Body of pancreas (tissue), 4 donors: Measurements from ENCODE around the gene VMP1. TPM values are rescaled to one million over a fixed set of nuclear protein-coding genes. Genes with fewer than 3 reads are reported as not detected.
A peak's percentile ranks its signal among the peaks of the same experiment; 100 is the strongest.

ENCODE experiments used
- ATAC-seq: fragments of 150-250 bp; one replicate; pipeline ENCODE4 v1.9.1; 2016
- DNase-seq, 4 donors: peaks; one replicate each; pipeline ENCODE4 v3.0.0-alpha.2; 2019
- H3K27ac ChIP-seq, 4 donors: fragments of 200-600 bp; sonication (generic); 1 replicate in 3 of 4; 2 replicates in 1 of 4; pipeline versions ENCODE4 v1.5.1 to v1.6.1; 2016 to 2019; ENCODE audit warnings: mild to moderate bottlenecking in 1 of 4, mixed read lengths in 1 of 4, moderate library complexity in 1 of 4
- H3K27me3 ChIP-seq, 2 donors: fragments of 200-600 bp; sonication (generic); one replicate each; pipeline ENCODE4 v1.6.0; 2016; ENCODE audit warnings: mild to moderate bottlenecking in 1 of 2
- H3K36me3 ChIP-seq, 2 donors: fragments of 200-600 bp; sonication (generic); replicated peaks in 1 of 2; 2 replicates each; pipeline ENCODE4 v1.5.1; 2016; ENCODE audit warnings: low read depth in 2 of 2; ENCODE audit not compliant: insufficient read depth in 1 of 2
- H3K4me1 ChIP-seq: fragments of 200-600 bp; sonication (generic); one replicate; pipeline ENCODE4 v1.6.0; 2016
- H3K4me3 ChIP-seq, 2 donors: fragments of 200-600 bp; sonication (generic); 1 replicate in 1 of 2; 2 replicates in 1 of 2; pipeline ENCODE4 v1.5.1; 2016 to 2019
- H3K9me3 ChIP-seq, 3 donors: fragments of 200-600 bp; sonication (generic); 1 replicate in 2 of 3; 2 replicates in 1 of 3; pipeline ENCODE4 v1.5.1; 2016
- CTCF ChIP-seq, 7 experiments: fragments of 450-650 bp in 4 of 7; fragments of 200-600 bp in 3 of 7; sonication (generic) in 3 of 7; IDR thresholded peaks; one replicate each; pipeline ENCODE4 v1.5.1; 2016 to 2019; ENCODE audit warnings: antibody characterized with exemption in 7 of 7
- POLR2A ChIP-seq, 3 donors: fragments of 450-650 bp; IDR thresholded peaks; one replicate each; pipeline ENCODE4 v1.6.1; 2016; ENCODE audit warnings: antibody characterized with exemption in 3 of 3, mild to moderate bottlenecking in 2 of 3
- WGBS, 2 donors: methylation state at CpG; one replicate each; pipeline ENCODE4 v1.1.5; 2017; 5-methylcytosine and 5-hydroxymethylcytosine counted together
- intact Hi-C: fragments of 100-400 bp; cut with DNase I; formaldehyde crosslinking; loops from one replicate; pipeline ENCODE4 v1.15.1; 2023
- total RNA-seq, 2 donors: library from RNA; depleted of rRNA; stranded (reverse); fragments of >200 nt; gene quantifications; one replicate each; pipeline ENCODE4 v1.1.0, GENCODE V29; 2016

Gene VMP1
- total RNA-seq, 2 donors from 2014 or later, result 174 to 259 TPM

DNA sequence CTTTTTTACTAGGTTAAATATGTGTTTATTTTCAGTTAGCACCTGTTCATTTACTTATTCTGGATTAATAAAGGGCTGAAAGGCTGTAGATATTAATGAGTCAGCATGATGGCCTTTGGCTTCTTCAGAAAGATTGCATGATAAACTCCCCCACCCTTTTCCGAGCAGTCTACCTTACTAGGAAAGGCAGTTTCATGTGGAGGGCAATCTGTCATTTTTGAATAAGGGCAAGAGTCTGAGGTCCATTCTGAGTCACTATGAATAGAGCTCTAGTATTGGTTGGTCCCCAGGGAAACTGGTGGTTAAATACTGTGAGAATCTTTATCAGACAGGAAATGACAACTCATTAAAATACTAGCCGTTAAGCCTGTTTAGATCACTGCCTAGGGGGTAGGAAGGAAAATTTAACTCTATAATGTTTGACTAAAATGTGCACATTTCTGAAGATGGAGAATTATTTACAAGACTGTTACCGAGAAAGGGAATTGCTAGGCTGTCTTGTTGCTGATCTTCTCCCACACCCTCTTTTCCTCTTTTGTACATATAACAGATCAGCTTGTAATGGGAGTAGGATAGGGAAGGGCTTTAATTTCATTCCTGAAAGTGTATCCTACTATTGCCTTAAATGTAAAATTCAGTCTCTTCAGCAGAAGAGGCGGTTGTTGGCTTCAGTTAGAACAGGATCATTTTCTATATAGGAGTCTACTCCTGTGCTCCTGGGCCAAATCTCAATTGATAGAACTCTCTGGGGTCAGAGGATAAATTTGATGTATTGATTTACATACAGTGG lies 122.0 kb downstream of the VMP1 start:
- no peaks in the 10 kb centered on the region for H3K9me3 ChIP-seq
- peak overlapping the region; percentile 82 to 95 (median 84) for H3K27ac ChIP-seq
- H3K36me3 ChIP-seq, result no peaks in the 10 kb centered on the region
- H3K4me3 ChIP-seq, result no peak overlapping the region
- WGBS, 2 donors, result 17 to 23% methylated on average over 4 of the region's 4 CpGs
- TF ChIP-seq CTCF (IDR thresholded peaks at IDR 0.05), result no peak
- TF ChIP-seq POLR2A (IDR thresholded peaks at IDR 0.05), result peak in 1 of 3 donors; percentile 33
- intact Hi-C loops, result no loop called here
- DNase-seq (peak in 1 of 4 donors; percentile 74), ATAC-seq (peak; percentile 92)
- H3K27me3 ChIP-seq, result no peaks in the 10 kb centered on the region
- peaks cover 66% of the 10 kb centered on the region for H3K4me1 ChIP-seq

DNA sequence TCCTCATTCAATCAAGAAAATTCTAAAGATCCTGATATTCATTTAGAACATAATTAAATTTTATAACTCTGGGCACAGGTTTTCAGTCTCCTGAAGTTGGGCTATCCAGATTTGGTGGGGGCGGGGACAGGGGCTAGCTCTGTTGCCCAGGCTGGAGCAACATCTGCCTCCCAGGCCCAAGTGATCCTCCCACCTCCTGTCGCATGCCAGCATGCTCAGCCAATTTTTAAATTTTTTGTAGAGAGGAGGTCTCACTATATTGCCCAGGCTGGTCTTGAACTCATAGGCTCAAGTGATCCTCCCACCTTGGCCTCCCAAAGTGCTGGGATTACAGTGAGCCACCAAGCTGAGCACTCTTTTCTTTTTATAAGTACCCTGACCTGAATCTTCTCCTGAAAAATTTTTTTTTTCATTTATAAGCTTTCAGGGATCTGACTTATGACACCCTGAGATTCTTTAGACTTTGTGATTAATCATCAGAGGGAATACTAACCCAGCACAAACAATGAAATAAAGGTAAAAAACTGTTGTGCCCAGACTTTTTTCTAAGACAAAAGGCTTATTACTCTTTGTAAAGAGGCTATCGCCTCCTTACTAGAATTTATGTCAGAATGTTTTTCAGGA lies 122.7 kb downstream of the VMP1 start:
- intact Hi-C loops, result no loop called here
- H3K36me3 ChIP-seq, result no peaks in the 10 kb centered on the region
- peak overlapping the region; percentile 82 to 95 (median 84) for H3K27ac ChIP-seq
- H3K9me3 ChIP-seq, result no peaks in the 10 kb centered on the region
- DNase-seq (no peak), ATAC-seq (no peak)
- peaks cover 70% of the 10 kb centered on the region for H3K4me1 ChIP-seq
- 82 to 83% methylated on average over 3 of the region's 3 CpGs for WGBS, 2 donors
- no peak for TF ChIP-seq CTCF (IDR thresholded peaks at IDR 0.05)
- TF ChIP-seq POLR2A (IDR thresholded peaks at IDR 0.05), result no peak
- H3K4me3 ChIP-seq, result no peak overlapping the region
- no peaks in the 10 kb centered on the region for H3K27me3 ChIP-seq

DNA sequence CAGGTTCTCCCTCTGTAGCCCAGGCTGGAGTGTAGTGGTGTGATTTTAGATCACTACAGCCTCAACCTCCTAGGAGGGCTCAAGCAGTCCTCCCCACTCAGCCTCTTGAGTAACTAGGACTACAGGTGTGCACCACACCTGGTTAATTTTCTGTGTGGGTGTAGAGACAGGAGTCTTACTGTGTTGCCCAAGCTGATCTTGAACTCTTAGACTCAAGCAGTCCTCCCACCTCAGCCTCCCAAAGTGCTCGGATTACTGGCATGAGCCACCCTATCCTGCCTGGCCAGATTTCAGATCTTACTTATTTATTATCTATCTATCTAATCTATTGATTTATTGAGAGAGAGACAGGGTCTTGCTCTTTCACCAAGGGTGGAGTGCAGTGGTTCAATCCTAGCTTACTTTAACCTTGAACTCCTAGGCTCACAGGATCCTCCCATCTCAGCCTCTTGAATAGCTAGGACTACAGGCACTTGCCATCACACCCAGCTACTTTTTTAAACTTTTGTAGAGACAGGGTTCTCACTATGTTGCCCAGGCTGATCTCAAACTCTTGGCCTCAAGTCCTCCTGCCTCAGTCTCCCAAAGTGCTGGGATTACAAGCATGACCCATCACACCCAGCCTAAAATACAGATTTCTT lies 123.5 kb downstream of the VMP1 start:
- intact Hi-C loops, result no loop called here
- ATAC-seq (no peak), DNase-seq (no peak)
- no peaks in the 10 kb centered on the region for H3K9me3 ChIP-seq
- no peaks in the 10 kb centered on the region for H3K27me3 ChIP-seq
- 68 to 70% methylated on average over 1 of the region's 1 CpG for WGBS, 2 donors
- no peaks in the 10 kb centered on the region for H3K36me3 ChIP-seq
- peaks cover 75% of the 10 kb centered on the region for H3K4me1 ChIP-seq
- no peak overlapping the region for H3K4me3 ChIP-seq
- TF ChIP-seq CTCF (IDR thresholded peaks at IDR 0.05) (no peak), POLR2A (IDR thresholded peaks at IDR 0.05) (no peak)
- peak overlapping the region in 3 of 4 donors; percentile 84 to 95 (median 85) for H3K27ac ChIP-seq

- no peak for ATAC-seq
- intact Hi-C loops, result no loop called here
Measured at GRCh38 chr17:59832883-59833379, 125.5 kb downstream of the VMP1 start.

More at GRCh38 chr17:59832883-59833379, 125.5 kb downstream of the VMP1 start:
- Histone ChIP-seq H3K4me1 (peaks cover 70% of the 10 kb centered on the region), H3K4me3 (no peak overlapping the region), H3K27ac (peak overlapping the region in 2 of 4 donors; percentile 30 to 95), H3K36me3 (no peaks in the 10 kb centered on the region), H3K27me3 (no peaks in the 10 kb centered on the region), H3K9me3 (no peaks in the 10 kb centered on the region)
- WGBS, 2 donors, result 57 to 66% methylated on average over 4 of the region's 4 CpGs
- TF ChIP-seq CTCF (IDR thresholded peaks at IDR 0.05) (no peak), POLR2A (IDR thresholded peaks at IDR 0.05) (no peak)
- no peak for DNase-seq
